ENCODE data around the gene ARHGAP35.
"Not testable (repeated sequence)": the region's sequence is repeated elsewhere in the genome, so short reads cannot be mapped to it uniquely, and the experiment has no call there.

Gene ARHGAP35

DNA sequence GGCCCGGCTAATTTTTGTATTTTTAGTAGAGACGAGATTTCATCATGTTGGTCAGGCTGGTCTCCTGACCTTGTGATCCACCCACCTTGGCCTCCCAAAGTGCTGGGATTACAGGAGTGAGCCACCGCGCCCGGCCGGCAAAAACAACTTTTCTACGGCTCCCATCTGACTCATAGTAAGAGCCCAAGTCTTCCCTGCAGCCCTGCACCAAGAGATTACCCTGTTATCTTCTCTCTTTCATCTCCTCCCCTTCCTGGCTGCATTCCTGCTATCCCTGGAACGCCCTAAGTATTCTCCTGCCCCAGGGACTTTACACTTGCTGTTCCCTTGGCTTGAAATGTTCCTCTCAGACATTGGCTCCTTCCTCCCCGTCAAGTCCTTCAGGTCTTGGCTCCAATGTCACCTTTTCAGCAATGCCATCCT, 16.7 kb upstream of the ARHGAP35 start:
- no peak for DNase-seq (ENCODE audit: low spot score)

DNA sequence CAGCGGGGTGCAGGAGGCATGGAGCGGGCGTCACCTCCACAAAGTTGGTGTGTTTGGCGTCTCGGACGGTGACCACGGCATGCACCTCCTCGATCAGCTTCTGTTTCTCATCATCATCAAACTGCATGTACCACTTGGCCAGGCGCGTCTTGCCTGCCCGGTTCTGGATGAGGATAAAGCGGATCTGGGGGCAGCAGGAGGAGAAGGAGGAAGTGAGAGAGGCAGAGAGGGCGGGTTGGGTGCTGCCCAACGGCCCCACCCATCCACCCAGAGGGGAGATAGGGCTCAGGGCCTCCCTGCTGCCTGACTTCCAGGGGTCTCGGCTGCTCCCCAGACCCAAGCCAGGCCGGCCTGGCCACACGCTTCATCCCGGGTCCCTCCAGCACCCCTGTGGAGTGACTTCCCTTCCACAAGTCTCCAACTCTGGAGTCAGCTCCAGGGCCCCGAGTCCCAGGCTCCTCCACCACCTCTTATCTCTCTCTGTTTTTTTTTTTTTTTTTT, 14.8 kb upstream of the ARHGAP35 start:
- DNase-seq (ENCODE audit: low spot score), result no peak

DNA sequence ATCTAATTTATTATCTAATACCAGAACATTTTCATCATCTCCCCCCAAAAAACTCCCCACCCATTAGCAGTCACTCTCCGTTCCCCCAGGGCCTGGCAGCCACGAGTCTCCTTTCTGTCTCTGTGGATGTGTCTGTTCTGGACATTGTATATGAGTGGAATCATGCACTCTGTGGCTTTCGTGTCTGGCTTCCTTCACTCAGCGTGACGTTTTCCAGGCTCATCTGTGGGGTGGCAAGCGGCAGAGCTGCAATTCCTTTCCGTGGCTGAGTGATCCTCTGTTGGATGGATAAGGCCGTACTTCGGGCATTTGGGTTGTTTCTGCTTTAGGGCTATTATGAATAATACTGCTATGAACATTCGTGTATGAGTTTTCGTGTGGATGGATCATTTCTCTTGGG, 13.3 kb upstream of the ARHGAP35 start:
- no peak for DNase-seq (ENCODE audit: low spot score)

DNA sequence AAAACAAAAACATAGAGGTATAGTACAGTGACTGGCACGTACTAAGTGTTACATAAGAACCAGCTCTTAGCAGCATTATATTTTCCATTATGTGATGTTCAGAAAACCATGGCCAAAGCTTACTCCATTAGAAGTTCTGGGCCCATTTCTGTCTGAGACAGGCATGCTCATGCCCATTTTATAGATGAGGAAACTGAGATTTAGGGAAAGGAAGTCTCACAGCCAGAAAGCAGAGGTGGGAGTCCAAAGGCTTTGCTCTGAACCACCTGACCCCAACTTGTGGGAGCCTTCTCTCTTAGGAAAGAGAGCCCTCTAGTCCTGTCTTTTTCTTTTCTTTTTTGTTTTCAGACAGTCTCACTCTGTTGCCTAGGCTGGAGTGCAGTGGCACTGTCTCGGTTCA, 12.4 kb upstream of the ARHGAP35 start:
- no peak for DNase-seq (ENCODE audit: low spot score)

DNA sequence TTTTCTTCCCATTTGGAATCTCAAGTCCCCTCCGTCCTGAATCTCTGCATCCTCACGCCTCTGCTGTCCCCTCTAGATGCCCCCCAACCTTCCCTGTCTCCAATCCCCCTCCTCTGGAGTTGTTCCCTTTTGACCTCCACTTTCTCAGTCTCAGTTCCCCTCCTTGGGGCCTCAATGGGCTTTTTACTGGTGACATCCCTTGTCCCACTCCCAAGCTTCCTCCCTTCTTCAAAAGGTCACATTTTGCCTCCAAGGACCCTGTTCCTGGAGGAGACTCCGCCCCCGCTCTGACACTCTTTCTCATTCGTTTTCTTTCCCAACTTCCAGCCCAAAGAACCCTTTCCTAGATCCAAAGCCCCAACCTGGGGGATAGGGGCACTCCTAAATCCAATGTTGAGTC, 11.2 kb upstream of the ARHGAP35 start:
- DNase-seq (ENCODE audit: low spot score), result no peak

DNA sequence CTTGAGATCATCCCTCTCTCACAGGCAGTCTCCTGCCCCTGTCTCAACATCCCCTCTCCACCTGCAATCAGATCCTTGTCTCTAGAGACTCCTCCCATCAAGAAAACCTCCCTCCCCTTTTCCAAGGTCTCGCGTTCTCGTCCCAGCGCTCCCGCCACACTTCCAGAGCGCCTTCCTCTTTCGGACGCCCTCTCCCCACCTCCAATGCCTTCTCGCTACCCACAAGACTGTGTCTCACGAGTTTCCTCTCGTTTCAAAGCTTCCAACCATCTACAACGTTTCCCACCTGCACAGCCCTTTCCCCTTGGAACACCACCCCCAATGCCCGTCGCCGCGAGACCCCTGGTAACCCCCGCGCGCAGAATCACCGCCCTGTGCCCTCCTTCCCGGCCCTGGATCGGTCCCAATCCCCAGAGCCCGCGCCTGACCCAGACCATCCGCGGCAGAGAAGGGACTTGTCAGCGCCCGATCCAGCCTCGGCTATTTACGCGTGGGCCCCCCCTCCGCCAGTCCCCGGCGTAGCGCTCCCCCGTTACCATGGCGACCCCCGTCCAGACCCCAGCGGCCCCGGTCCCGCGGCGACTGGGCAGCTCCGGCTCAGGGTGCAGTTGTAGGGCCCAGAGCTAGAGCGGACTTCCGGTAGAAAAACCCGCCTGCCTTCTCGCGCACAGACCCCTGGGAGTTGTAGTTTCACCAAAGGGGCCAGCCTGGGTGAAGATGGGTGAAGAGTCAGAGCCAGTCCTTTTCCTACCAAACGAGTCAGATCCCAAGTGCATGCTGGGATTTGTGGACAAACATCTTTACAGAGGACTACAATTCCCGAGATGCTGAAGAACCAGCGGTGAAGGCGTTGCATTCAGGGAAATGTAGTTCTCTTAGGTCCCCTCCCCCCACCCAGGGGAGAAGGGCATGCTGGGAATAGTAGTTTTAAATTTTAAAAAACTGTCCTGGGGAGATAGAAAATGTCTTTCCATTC, 10.3 kb upstream of the ARHGAP35 start, which contains the start of gene AP2S1:
Gene AP2S1, minus strand, starts transcription at position 619 of the 976 bp plus-strand sequence. Its CDS starts 80 bp downstream, at position 539.
- DNase-seq (ENCODE audit: low spot score), result peak; percentile 98

DNA sequence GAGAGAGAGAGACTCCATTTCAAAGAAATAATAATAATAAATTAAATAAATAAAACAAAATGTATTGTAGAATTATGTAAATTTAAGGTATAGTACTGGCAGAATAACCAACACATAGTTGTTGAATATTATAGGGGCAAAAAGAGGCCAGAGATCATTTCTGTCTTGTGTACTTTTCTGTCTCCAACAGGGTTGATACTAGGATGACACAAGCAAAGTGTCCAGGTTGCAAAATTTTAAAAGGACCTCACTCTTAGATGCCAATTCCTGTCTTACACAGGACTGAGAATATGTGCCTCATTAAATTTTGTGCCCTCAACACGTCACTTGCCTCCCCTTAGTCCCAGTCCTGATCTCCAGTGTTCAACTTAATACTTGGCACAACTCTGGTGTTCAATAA, 8.0 kb upstream of the ARHGAP35 start:
- DNase-seq (ENCODE audit: low spot score), result no peak

DNA sequence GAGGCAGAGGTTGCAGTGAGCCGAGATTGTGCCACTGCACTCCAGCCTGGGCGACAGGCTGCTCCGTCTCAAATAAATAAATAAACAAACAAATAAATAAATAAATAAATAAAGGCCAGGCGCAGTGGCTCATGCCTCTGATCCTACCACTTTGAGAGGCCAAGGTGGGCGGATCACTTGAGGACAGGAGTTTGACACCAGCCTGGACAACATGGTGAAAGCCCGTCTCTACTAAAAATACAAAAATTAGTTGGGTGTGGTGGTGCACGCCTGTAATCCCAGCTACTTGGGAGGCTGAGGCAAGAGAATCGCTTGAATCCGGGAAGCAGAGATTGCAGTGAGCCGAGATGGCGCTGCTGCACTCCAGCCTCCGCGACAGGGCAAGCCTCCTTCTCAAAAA, 6.1 kb upstream of the ARHGAP35 start:
- not testable (repeated sequence) for DNase-seq (ENCODE audit: low spot score)

DNA sequence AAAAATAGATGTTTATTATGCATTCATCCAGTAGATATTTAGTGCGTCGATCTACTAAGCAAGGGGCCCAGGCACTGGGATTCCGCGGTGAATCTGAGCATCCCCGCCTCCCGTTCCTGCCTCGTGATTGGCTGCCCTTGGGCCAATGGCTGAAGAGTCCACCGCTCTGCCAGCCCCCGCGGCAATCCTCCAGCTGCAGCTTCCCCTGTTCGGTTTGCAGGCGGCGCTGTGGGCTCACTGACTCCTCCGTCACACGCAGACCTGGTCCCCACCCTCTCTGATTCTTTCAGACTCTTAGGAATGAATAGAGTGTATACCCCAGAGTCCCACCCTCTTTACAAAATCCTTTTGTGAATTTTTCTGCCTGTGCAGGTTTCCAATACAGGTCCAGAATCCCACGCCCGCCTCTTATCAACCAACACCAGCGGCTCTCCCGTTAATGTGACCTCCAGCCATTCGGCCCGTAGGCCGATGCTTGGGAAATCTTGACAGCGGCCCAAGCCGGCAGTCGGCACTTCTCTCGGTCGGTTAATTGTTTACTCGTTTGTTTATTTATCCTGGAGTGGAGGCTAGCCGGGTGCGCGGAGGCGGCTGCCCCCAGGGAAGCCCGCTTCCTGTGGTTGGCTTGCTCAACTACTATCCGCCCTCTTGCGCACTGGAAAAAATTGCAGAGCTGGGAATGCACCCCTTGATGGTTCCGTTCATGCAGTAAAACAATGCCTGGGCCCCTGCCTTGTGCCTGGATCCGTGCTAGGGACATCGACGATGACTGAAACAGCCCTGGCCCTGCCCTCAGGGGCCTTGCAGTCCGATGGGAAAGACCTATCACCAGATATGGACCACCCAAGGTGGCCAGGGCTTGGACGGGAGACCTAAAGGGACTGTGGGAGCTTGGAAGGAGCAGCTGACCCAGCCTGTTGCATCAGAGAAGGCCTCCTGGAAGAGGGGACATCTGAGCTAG, 4.5 kb upstream of the ARHGAP35 start:
- DNase-seq (ENCODE audit: low spot score), result peak; percentile 88

DNA sequence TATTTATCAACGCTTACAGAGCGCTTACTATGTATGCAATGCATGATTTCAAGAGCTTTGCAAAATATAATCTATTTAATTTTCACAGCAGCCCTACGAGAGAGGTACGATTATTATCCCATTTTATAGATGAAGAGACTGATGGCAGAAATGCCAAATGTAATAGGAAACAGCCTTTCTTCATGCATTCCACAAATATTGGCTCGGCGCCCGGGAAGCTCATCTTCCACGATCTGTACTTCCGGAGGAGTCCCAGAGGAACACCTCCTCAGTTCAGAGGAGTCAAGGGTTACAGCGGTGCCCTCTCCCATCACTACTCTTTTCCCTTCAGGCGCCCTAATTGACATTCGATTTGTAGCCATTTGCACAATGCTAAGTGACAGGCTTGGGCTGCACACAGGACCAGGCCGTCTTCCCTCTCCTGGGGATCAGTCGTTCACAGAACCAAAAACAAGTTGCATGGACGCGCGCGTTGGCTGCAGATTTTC, 1.1 kb upstream of the ARHGAP35 start:
- DNase-seq (ENCODE audit: low spot score), result peak; percentile 71

DNA sequence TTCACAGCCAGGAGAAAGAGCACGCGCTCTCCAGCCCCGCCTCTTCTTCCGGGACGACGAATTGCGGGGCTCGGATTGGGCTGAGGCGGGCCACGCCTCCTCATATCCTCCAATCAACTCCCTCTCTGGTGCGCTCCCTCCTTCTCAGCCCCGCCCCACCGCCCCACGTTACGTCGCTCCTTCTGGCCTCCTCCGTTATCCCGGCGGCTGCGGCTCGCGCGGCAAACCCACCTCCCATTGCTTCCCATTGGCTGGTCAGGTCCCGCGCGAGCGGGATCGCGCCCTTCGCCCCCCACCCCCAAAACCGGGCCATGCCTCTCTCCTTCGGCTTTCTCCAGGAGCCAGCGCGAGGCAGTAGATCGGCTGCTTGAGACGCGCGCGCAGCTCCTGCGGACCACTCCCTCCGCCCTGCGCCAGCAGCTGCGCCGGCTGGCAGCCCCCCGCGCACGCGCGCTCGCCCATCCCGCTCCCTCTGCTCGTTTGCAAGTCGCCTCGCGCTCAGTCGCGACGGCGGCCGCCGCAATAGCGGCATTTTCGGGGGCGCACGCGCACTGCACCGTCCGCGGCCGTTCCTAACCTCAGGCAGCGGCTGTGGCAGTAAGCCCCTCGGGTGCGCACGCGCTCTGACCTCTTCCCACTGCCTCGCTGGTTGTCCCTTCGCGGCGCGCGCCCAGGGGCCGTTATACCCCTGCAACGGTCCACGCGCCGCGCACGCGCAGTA, 512 bp upstream of the ARHGAP35 start:
- peak; percentile 94 for DNase-seq (ENCODE audit: low spot score)

DNA sequence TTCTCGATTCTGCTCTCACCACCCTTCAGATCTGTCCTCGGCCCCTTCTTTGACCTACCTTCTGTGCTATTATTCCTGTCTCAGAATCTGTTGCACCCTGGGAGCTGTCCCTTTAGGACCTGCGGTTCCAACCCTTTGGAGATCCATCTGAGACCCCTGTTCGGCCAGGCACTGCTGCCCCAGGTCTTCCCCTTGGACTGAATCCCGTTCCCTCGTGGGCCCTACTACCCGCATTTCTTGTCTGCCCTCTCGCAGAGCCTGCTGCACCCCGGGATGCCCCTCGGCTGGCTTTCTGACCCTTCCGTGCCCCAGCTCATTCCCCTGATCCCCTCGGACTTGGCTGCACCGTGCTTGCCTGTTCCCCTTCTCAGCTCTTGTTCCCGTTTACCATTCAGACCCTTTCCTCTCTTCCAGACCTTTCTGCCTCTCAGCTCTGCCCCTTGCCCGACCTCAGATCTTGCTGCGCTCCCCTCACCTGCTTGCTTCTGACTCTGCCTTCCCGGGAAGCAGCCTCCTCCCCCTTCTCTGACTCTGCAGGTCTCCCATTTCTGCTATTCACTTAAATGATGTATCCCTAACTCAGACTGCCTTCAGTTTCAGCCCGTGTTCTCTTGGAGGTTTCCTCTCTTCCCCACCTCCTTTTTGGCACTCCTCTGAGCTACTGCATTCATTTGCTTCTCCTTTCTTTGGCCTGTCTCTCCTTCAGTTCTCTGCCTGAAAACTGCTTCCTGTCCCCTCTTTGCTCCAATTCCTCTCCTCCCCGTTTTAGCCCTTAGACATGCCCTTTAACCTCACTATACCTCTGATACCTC, 1.1 kb downstream of the ARHGAP35 start:
- no peak for DNase-seq (ENCODE audit: low spot score)

DNA sequence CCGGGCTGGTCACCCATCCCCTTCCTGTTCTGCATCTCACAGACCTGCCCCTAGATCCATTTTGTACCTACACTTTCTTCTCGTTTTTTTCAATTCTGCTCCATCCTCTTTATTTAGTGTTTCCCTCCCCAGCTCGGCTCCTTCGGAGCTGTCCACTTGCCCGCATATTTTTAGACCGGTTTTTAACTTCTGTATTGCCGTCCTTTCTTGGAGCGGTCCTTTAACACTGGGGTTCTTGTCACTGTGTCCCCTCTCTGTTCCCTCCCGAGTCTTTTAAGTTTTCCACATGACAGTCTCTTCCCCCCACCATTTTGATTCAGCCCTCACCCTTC, 1.7 kb downstream of the ARHGAP35 start:
- DNase-seq (ENCODE audit: low spot score), result no peak

DNA sequence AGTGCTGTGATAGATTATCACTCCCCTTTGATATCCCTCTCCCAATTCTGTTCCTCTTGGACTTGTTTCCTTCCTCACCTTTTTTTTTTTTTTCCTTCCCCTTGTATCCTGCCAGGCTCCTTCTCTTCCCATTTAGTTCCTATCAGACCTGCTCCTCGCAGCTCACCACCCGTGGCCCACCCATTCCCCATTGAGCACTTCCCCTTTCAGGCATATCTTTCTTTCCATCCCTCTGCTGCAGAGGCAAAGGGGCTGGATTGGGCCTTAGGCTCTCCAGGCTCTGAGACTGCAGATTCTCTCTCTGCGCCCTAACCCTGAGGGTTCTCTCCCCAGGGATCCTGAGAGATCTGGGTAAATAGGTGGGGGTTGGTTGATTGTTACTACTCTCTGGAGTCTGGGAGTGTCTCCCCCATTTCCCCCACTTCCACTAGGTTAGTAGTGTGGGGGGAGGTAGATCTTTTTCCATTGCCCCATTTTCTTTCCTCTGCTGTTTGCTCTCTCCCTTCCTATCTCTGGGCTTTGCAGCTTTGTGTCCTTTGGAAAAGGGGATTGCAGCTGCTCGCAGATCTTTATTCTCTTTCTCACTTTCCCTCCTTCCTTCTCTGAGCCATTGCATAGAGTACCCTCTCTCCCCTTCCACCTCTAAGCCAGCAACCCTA, 2.3 kb downstream of the ARHGAP35 start:
- no peak for DNase-seq (ENCODE audit: low spot score)

DNA sequence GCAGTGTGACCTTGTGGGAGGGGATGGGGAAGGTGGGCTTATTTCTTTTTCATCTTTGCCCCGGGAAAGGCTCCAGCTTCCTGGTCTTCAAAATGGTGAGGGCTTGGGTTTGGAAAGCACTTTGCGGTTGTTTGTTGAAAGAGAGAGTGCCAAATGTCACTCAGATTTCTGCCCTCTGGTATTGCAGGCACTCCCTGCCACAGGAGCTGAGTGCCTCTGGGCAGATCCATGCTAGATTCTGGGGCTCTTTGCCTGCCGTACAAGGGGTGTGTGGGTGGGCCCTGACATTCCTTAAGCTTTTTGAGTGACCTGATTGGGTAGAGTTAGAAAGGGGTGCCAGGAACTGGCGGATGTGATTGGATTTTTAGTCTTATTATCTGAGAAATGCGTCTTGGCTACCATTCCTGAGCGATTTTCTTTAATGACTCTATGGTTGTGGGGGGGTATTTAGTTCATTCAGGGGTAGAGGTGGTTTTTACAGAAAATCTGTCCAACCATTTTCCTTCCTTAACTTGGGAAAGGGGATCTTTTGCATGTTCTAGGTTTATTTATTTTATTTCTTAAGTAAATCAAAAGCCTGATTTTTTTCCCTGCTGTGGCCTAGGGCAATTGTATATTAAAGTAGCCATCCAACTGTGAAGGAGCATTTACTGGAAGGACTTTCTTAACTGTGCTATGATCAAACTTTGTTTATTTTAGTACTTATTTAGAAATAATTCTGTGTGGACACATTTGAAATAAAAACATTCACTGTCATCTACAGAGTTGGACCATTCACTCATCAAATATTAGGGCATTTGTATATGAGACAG, 3.2 kb downstream of the ARHGAP35 start:
- DNase-seq (ENCODE audit: low spot score), result no peak

DNA sequence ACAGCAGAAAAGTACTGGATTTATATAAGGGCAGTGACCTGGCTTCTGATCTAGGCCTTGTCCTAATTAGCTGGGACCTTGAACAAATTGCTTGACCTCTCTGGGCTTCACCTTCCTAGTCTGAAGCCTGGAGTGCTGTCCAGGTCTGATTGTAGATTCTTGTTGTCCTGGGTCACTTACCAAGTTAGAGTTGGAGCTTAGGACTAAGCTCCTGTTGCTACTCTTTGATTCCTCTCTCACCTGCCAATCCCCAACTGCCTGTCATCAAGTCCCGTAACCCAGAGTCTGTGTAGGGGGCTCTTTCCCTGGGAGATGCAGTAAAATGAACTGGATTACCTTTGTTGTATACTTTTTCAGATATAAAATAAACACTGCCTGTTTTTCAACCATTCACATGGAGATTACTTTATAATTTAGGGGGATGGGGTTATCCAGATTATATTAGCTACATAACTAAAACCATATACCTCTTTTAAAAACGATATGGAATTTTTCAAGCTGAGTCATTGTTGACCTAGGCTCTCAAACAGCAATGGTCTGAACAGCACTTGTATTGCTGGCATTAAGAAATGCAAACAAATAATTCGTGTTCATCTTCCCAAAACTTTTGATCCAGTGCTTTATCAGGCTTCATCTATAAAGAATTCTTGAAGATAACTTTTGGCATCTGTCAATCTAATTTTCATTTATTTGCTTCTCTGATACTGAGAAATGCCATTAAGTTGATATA, 5.8 kb downstream of the ARHGAP35 start:
- no peak for DNase-seq (ENCODE audit: low spot score)

DNA sequence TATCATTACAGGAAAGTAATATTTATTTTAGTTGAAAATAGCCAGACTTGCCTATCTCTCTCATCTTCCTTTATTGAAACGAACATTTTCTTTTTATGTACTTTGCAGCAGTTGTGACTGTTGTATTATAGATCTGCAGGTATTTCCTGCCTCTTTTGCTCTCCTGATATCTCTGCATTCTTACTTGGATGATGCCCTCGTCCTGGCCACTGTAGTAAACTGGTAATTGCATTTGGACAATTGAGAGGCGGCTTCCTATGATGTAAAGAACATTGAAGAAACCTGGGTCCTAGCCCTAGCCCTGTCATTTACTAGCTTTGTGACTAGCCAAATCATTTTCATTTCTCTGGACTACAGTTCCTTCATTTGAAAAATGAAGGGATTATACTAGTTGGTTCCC, 6.4 kb downstream of the ARHGAP35 start:
- DNase-seq (ENCODE audit: low spot score), result no peak

DNA sequence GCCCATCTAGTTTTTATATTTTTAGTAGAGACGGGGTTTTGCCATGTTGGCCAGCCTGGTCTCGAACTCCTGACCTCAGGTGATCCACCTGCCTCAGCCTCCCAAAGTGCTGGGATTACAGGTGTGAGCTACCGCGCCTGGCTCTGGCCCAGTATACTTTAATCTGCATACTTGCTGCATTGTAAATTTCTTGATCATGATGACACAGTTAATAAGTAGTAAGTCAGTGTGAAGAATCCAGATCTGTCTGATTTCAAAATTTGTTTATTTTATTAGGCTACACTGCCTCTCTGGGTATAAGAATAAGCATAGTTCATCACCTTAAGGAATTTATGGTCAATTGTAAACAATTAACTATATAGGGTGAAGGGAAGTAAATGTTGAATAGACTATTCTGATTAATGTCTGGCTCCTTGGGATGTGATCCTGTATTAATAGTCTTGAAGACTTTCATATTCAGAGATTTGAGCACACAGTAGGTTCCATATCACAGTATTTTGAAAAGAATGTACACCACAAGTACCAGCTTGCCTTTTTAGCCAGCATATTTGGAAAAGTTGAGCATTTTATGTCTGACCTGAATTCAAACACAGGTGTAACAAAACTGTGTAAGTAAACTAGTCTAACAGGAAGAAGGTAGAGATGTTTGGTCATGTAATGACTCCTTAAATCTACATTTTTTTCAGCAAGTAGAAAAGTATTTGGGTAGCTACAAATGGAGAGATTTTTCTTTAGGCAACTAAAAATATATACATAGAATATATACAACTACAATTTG, 7.4 kb downstream of the ARHGAP35 start:
- DNase-seq (ENCODE audit: low spot score), result no peak

Data from COLO829 (cell line).